GM12875 (cell line): ENCODE measurements around the gene GJA9.

ENCODE experiments used
- H3K4me3 ChIP-seq: one replicate; pipeline ENCODE4 v1.5.1; 2011; ENCODE audit warnings: low read depth, low read length, control low read depth
- CTCF ChIP-seq: IDR thresholded peaks from 2 replicates; pipeline ENCODE4 v1.5.1; 2011; ENCODE audit warnings: low read depth, mild to moderate bottlenecking, control low read depth, inconsistent platforms, low read length, moderate library complexity, borderline replicate concordance; ENCODE audit not compliant: insufficient read depth

Gene GJA9

DNA sequence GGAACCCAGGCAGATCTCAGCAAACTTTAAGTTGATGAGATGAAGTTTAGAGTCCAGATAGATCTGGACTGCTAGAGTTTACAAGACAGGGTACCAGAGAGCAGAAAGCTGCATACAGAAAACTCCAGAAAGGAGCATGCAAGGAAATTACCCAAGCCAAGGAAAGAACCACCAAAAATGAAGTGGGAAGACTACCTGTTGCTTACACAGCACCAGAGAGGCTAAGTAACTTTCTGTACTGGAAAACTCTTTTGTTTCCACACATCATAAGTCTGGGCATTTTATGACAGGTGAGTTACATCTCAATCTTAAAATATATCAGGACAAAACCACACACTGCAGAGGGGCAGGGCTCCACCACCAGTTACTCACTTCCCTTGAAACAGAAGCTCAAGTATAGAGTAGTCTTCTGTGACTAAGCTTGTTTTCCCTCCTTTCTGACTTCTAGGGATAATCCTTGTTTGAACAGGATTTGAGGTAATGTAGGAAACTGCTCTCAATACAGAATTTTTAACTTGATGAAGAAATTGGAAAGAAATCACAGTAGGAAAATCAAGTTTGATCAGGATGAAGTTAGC is 17.4 kb upstream of the GJA9 start:
- H3K4me3 ChIP-seq, result no peak overlapping the region
- TF ChIP-seq CTCF, result no peak

DNA sequence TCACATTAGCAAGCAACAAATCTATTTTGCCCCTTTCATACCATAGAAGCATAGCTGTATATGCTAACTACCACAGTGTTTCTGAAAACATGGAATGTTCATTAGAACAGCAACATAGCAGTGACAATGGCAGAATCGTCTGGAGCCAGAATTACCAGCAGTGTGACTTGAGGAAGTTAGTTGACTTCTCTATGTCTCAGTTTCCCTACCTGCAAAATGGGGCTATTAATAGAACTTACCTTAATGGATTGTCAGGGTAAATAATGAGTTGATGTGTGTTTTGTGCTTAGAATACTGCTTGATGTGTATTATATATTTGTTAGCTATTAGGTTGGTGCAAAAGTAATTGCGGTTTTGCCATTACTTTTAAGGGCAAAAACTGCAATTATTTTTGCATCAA is 14.8 kb upstream of the GJA9 start:
- H3K4me3 ChIP-seq, result no peak overlapping the region
- TF ChIP-seq CTCF, result no peak

DNA sequence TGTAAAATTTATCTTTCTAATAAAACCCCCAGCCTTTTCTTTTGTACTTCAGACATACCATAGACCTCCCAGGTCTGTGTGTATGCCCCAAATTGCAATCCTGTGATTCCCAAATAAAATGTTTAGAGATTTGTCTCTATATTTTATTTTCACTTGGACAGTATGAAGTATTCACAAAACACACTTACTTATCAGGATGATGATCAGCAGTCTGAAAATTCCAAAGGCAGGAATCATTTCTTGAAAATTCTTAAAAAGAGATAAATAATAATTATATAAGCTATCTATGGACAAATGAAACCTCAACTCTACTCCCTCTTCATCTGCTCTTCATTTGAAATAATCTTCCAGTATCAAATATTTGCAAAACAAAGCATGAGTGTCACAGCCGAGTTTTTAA is 11.6 kb upstream of the GJA9 start:
- no peak overlapping the region for H3K4me3 ChIP-seq
- no peak for TF ChIP-seq CTCF

DNA sequence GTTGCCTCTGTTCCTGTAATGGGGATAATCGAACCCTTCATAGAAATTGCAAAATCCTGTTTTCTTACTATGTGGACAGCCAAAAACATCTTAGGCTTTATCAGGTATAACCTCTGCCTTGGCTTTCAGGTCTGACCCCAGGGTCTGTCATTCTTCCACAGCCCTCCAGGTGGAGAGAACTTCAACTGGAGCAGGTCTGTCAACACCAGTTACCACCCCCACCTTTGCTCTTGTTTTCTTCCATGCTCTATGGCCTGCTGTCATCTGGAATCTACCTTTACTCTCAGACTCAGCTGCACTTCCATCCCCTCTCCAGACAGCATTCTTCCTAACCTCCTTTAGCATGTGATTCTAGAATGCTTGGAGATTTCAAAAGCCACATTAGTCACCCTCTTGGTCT is 10.4 kb upstream of the GJA9 start:
- no peak overlapping the region for H3K4me3 ChIP-seq
- no peak for TF ChIP-seq CTCF

DNA sequence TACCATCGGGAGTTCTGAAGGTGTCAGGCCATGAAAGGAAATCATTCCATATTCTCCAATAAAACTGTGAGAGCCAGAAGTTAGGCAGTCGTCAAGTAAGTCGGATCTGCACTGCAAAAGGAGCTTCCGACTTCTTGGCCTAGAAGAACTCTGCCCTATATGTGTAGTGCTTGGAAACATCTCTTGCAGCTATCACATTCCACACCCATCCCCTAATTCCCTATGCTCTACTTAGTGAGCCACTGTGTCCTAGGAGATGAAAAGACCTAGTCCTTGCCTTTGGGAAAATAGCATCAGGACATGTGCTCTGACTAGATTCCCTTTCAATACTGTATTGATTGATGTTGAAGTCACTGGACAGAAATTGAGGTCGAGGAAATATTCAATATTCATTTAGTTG is 8.2 kb upstream of the GJA9 start:
- no peak for TF ChIP-seq CTCF
- no peak overlapping the region for H3K4me3 ChIP-seq

DNA sequence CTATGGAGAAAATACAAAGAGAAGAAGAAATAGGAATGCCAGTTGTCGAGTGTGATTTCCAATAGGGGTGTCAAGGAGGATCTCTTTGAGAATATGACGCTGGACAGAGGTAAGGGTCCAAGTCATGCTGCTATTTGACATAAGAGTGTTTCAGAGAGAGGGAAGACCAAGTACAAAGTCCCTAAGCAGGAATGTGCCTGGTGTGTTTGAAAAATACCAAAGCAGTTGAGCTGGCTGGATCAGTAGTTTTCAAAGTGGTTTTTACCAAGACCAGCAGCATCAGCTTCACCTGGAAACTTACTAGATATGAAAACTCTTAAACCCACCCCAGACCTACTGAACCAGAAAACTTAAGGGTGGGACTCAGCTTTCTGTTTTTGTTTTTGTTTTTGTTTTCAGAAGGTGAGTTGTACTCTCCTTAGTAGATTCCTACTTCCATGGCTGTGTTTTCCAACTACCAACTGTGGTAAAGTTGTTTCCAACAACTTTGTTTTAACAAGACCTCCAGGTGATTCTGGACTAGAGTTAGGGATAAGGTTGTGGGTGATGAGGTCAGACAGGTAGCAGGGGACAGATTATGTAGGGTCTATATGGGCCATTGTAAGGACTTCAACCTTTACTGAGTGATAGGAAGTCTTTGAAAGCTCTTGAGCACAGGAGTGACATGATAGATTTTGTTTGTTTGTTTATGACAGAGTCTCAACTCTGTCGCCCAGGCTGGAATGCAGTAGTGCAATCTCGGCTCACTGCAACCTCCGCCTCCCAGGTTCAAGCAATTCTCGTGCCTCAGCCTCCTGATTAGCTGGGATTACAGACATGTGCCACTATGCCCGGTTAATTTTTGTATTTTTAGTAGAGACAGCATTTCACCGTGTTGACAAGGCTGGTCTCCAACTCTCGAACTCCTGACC is 7.3 kb upstream of the GJA9 start:
- no peak overlapping the region for H3K4me3 ChIP-seq
- TF ChIP-seq CTCF, result no peak

DNA sequence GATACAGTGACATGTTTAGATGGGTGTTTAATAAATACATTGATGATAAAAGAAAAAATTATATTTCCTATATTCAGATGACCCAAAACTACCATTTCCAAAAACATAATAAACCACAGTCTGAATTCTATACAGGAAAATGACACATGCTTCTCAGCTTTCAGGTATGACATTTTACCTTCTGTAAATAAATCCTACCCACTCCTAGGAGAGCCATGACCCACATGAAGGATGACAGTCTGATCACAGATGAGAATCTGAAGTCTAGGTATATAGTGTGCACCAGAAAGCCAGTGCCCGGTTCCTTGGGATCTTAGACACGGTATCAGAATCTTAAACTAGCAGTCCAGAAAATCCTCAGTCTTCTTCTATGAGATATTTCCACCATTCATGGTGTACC is 3.7 kb upstream of the GJA9 start:
- TF ChIP-seq CTCF, result no peak

More for the DNA sequence above, 3.7 kb upstream of the GJA9 start:
- H3K4me3 ChIP-seq, result no peak overlapping the region
